NCI-H1694 treated with DMSO at 0.1 percent for 48 hours (cell line): Measurements from ENCODE around the gene HS3ST4.
"Not testable (repeated sequence)": the region's sequence is repeated elsewhere in the genome, so short reads cannot be mapped to it uniquely, and the experiment has no call there.

Source experiments
- DNase-seq: peaks from one replicate; lab custom pipeline; 2025; lab: John Stamatoyannopoulos, UW

The HS3ST4 gene

DNA sequence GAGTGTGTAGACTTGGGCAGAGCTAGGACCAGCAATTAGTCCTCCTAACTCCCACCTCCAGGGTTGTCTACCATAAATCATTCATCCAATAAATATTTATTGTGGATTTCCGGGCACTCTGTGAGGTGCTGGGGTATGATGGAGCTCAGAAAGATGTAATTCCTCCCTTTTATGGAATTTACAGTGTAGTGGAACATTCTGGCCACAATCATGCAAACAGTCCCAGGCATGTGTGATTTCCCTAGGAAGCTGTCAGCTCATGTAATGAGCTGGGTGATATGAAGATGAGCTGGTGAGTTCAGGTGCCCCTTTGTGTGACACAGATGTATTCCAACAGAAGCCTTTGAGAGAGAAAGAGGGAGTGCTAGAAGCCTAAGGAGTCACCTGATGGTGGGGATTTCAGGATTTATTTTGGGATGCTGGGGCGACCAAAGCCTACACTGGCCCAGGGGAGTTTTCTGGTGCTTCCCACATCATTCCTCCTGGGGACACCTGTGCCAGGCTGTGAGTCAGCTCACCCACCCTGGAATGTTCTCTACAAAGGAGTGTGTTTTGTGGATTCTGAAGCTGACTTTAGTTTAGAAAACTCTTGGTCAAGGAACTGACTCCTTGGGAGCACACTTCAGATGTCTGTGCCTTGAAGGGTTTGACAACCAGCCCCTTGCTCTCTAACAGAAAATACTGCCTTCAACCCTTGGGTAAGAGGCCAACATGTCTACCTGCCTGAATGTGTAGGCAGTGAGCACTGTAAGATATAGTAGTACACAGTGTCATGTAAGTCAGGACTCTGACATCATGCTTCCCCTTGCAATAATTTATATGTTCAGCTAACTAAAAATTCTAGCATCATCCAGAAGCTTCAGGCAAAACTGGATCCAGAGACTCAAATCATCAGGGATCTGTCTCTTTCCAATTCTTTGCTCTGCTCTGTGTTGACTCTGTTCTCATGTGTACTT is 42.9 kb downstream of the HS3ST4 start:
- DNase-seq = no peak

DNA sequence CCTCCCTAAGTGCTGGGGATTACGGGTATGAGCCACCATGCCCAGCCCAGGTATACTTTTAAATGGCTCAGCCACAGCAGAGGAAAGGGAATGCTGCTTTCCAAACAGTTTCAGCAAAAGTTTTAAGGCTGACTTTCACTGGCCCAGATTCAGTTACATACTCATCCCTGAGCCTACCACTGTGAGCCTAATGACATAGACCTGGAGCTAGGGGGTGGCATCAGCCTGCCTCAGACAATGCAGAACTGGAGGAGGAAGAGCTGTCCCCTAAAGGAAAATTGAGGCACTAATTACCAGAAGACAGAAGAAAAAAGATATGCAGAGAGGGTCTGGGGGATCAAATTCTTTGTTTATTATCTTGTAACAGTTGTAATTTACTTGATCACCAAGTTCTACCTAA is 43.9 kb downstream of the HS3ST4 start:
- DNase-seq = no peak

DNA sequence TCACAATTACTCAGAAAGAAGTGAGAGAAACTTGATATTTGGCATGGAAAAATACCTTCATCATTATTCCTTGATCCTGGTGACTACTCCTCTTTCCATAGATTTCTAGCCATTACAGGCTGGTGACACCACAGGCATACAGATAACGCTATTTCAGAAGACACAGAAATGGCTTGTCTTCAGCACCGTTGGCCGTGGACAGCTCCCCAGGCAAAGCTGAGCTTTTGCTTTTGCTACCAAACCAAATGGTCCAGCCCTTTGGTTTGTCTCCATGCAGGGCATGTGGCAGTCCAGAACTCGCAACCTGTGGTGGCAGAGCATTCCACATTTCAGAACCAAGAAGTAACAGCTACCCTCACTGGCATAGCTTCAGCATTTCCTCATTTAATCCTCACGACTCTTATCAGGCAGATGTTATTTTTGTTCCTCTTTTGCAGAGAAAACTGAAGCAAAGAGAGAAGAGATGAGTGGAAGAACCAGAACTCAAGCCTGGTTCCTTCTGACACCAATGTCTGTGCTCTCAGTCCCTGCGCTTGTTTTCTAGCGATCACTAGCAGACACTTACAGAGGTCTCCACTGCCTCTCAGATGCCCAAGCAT is 55.5 kb downstream of the HS3ST4 start:
- no peak for DNase-seq

DNA sequence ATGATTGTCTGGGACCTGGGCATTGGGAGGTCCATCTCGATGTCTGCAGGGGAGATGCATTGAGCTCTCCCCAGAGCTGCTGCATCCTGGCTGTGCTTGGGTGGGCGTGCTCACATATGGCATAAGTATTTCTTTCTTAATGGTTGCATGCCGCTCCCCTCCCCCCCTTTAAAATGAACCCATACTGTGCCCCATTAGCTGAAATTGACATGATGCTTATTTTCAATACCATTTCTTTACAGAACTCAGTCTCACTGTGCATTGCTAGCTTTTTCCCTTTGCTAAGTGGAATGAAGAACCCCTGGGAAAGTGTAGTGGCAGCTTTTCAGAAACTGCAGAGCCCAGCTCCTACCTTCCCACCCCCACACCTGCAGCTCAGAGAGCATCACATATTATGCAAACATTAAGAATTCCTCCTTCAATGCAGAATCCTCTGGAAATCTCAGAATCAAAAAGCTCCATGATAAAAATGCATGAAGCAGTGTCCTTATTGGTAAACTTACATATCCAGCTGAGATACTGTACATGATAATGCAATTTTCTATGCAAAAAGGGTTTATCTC is 56.4 kb downstream of the HS3ST4 start:
- no peak for DNase-seq

DNA sequence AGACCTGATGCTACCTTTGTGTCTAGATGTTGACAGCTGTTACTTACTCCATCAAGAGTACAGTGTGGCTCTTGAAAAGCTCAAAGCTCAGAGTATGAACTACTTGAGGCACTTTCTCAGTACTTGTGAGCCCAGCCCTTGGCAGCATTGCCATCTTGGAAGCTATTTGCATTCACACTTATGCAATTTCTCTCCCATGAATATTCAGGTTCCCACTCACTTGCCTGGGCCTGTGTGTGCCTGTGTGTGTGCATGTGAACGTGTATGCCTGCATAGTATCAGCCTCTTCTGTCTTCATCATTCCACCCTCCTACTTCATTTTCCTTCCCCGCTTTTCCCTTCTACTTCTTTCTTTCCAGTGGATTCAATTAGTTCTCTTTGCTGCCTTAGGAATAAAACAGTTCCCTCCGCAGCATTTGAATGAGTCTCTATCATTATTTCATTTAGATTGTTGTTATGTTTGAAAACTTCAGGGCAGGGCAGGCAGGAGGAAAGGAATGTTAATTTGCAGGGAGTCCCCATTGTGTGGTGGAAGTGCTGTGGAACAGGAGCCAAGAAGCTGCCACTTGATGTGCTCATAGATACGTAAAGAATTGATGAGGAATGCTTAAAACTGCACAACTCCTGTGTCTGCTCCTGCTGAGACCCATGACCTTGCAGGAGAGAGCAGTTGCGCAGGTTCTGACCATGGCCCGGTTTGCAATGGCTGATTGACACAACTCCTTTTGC is 58.9 kb downstream of the HS3ST4 start:
- no peak for DNase-seq

DNA sequence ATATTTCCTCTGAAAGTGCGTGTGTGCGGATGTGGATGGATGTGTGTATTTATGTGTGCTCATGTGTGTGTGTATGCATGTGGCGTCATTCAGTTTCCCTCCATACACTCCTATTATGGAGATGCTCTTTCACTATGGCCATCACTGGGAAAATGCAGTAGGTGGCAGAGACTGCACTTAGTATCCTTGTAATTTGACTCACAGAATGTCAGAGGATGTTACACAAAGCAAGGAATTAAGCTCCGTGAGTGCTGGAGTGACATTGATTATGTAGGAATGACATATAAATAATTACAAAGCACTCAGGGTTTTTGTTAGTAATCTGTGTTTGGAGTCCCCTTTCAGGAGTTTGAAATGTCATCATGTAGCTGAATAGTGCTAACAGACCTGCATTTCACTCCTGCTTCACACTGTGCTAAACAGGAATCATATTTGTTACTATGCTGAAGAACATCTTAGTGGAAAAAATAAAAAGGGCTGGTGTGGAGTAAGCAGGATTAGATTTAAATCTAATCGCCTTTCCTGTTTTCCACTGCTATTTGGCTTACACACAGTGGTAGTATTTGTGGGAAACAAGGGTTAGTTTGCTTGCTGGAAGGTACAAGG is 59.6 kb downstream of the HS3ST4 start:
- DNase-seq = no peak

DNA sequence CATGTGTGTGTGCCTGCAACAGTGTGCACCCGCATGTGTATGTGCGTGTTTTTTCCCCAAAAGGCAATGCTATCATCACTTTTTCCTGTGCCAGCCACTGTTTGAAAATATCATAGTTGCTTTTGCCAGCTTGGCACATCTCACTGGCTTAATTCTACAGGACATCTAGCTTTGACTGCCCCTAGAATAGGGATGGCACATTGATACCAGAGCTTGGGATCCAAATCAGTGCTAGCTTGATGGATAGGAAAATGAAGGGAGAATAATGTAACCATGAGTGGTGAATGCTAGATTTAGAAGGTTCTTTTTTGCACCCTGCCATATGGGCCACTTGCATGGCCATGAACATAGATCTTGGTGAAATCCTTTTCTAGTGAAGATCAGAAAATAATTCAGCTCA is 72.7 kb downstream of the HS3ST4 start:
- no peak for DNase-seq

DNA sequence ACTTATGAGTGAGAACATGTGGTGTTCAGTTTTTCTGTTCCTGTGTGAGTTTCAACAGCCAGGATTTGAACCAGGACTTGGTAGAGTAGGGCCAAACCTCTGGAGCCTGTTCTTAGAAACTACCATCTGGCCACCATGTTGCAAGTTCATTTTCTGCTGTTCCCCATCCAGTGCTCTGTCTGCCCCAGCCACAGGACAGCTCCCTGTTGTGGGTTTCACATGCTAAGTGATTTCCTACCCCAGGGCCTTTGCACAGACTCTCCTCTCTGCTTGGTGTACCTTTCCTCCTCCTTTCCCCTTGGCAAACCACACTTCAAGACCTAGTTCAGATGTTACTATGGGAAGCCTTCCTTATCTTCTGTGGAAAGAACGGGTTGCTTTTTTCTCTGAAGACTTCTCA is 79.5 kb downstream of the HS3ST4 start:
- DNase-seq = no peak

DNA sequence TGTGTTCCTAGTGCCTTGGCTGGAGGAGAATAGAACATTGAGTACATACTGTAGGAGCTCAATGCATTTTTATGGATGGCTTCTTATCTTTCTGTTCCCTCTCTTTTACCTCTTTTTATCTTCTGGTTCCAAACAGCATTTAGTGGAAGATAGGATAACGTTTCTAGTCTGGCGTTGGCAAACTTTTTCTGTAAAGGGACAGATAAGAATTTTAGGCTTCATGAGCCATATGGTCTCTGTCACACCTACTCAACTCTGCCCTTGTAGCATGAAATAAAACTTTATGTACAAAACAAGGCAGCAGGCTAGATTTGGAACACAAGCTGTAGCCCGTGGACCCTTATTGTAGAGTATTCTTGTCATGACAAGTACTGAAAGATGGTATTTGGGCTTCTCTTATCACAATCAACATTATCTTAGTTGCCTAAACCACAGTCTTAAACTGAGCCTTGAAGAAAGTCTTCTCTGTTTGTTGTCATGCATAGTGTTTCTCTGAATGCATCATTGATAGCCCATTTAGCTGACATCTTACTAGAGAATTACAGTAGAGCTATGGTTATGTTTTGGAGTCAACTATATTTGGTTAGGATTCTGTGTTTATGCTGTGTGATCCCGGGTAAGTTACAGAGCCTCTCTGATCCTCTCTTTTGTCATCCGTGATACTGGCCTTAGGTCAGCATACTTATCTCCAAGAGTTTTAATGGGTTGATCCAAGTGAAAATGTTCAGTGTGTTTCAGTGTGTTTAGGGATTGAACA is 80.2 kb downstream of the HS3ST4 start:
- no peak for DNase-seq

DNA sequence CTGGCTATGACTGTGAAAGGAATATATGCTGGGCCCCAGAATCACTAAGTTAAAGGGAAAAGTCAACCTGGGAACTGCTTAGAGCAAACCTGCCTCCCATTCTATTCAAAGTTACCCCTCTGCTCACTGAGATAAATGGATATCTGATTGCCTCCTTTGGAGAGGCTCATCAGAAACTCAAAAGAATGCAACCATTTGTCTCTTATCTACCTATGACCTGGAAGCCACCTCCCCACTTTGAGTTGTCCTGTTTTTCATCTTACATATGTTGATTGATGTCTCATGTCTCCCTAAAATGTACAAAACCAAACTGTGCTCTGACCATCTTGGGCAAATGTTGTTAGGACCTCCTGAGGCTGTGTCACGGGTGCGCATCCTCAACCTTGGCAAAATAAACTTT is 84.5 kb downstream of the HS3ST4 start:
- not testable (repeated sequence) for DNase-seq

DNA sequence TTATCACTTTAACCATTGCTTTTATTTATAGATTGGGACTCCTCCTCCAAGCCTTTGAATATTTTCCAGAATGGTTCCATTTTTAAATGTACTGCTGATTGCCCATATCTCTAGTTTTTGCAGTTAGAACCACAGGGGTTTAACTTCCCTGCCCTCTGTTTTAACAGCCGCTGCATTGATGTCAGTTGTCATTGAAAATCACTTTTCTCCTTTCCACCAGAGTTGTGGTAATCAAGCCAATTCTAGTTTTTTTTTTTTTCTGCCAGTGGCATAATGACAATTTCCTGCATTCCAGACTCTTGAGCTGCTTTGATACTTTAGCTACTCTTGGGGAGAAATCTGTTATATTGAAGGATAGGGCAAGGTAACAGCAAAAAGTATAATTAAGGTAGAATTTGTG is 91.5 kb downstream of the HS3ST4 start:
- no peak for DNase-seq

DNA sequence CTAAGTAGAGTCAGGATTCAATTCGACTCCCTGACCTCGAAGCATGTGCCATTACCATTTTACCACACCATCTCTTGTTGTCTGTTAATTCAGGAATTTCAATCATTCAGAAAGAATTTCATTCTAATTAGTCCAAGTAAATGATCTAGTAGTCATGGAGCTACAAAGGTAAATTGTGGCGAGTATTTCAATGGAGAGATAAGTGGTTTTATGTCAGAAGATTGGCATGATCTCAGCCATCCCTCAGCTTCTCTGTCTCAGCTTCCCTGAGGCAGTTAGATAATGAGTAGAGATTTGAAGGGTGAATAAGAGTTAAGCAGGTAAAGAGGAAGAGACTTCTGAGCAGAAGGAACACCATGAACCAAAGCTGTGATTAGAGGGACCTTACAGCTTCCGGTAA is 93.6 kb downstream of the HS3ST4 start:
- no peak for DNase-seq

DNA sequence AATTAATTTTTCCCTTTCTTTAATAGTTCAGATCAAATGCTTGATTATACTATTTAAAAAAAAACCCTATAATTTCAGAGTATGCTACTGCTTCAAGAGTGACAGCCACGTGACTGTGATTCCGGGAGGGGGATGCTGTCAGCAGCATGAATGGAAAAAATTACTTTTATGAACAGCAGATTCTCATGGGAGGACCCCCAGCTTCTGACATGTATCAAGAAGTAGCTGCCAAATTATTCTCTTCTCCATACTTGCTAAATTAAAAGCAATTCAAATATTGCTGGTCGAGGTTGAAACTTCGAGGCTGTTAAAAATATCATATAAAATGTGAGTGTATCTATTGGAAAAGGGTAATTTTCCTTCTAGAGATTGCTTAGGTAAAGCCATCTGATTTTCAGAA is 95.0 kb downstream of the HS3ST4 start:
- no peak for DNase-seq

DNA sequence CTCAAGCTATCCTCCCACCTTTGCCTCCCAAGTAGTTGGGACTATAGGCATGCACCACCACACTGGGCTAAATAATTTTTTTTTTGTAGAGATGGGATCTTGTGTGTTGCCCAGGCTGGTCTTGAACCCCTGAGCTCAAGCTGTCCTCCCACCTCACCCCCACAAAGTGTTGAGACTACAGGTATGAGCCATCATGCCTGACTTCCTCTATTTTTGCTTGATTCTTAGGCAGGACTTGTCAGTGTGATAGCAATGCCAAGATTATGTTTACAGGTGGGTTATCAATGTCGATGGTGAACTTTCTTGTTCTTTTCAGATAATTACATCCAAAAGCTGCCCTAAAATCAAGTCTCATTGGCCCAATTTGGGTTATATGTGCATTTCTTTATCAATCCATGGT is 96.9 kb downstream of the HS3ST4 start:
- DNase-seq = no peak

DNA sequence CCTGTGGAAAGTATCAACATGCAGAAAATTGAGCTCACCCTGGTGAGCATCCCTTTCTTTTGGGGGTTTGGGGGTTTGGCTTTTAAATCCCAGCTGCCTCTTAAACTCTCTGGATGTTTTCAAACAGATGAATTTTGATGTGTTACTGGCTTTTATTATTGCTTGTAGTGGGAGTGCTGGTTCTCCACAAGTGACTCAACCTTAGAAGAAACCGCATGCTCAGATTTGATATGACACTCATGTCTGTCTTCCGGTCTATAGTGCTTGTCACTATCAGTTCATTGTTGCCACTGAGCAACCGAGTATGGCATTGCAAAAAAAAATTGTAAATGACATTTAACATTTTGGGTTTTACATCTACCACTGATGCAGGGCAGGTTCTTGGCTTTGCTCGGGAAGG is 104.5 kb downstream of the HS3ST4 start:
- DNase-seq = no peak

DNA sequence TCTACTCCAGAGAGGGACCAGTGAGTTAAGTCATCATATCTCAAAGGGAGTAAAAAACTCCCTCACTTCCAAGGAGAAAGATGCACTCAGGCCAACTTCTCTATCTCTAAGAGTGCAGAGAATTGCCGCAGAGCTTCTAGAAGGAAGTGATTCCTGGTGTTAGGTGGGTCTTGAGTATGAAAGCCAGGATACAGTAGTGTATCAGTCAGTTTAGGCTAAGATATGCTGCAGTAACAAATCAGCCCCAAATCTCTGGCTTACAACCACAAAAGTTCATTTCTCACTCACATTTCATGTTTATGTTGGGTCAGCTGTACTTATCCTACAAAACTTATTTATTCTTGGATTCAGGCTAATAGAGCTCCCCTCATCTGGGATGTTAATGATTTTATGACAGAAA is 106.3 kb downstream of the HS3ST4 start:
- no peak for DNase-seq

DNA sequence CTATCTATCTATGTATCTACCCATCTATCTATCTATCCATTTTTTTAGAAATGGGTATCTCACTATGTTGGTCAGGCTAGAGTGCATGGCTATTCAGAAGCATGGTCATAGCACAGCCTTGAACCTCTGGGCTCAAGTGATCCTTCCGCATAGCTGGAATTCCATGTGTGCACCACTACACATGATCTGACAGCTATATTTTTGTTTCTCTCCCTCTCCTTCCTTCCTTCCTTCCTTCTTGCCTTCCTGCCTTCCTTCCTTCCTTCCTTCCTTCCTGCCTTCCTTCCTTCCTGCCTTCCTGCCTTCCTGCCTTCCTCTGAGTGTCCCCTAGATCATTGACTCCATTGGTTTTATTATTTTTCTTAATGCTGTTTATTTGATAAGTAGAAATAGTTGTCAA is 108.1 kb downstream of the HS3ST4 start:
- no peak for DNase-seq

DNA sequence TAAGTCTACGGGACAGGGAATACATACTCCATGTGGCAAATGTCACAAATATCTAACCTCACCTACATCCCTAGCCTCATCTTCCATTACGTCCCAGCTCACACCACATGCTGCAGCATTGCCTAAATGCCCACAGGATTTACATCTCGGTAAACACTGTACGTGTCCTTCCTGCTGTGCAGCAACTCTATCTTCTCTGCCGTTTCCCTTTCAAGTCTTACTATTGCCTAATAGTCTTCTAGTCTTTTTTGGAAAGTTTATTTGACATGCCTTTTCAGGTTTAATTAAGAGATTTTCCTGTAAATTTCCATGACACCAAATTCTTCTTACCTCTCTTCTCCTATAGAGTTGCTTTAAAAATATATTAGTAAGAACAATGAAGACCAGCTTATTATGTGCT is 120.5 kb downstream of the HS3ST4 start:
- DNase-seq = no peak

DNA sequence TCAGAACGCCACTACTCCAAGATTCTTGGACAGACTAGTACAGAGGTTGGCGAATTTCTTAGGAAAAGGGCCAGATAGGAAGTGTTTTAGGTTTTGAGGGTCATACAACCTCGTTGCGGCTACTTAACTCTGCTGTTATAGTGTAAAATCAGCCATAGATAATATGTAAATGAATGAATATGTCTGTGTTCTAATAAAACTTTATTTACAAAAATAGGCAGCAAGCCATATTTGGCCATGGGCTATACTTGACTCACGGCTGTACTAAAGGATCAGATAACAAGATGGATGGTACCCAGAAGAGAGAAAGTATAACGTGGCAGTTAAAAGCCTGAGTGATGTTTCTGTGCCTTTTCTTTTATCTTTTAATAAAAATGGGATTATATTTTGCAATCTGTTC is 125.5 kb downstream of the HS3ST4 start:
- DNase-seq = no peak

DNA sequence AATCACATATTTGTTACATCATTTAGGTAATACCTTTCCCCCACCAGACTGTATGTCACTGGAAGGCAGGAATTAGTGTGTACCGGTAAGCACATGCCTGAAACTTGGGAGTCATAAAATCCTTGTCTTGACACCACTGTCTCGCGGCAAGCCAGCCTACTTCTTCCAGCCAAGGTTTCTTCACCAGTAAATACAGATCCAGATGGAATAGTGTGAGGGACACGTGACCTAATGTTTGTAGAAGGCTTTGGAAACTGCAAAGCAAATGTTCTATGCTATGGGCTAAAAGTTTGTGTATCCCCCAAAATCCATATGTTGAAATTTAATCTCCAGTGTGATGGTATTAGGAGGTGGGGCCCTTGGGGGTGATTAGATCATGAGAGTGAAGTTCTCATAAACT is 126.1 kb downstream of the HS3ST4 start:
- DNase-seq = no peak

DNA sequence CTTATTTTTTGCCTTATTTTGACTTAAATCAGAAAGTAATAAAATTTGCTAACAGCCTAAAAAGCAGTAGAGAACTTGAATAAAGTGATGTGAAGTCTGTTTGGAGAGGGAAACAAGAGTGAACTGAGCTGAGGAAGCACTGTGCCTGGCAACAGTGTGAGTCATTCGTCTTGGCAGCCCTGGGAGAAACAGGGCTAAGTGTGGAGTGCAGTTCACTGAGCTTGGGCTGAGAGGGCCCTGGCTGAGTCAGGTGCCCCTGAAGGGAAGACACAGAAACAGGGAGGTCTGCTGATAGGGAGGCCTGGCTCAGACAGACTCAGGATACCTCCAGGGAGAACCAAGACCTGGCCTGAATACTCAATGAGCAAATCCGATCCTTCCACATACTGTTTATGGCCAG is 132.1 kb downstream of the HS3ST4 start:
- no peak for DNase-seq

DNA sequence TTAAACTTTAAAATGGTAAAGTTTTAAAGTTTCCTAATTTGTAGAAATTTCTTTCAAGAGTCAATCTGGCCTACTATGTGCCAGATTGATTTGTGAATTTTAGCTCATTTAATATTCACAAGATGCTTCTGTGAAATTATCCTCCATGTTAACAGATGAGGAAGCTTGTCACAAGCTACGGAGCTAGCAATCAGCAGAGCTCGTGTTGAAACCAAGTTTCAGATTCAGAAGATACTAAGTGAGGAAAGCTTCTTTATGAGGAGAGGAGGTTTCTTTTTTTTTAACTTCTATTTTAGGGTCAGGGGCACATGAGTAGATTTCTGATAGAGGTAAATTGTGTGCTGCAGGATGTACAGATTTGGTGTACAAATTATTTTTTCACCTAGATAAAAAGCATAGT is 135.9 kb downstream of the HS3ST4 start:
- DNase-seq = no peak
